GM23248 (cell line): ENCODE data around the gene C3orf85. TPM values are rescaled to one million over a fixed set of nuclear protein-coding genes. Genes with fewer than 3 reads are reported as not detected.

Experiments used
- DNase-seq: peaks from one replicate; pipeline ENCODE4 v3.0.0-alpha.2; 2015
- H2AFZ ChIP-seq: fragments of 200-600 bp; sonication (generic); 2 replicates; pipeline ENCODE4 v1.6.1; 2016; ENCODE audit warnings: antibody characterized with exemption
- H3F3A ChIP-seq: fragments of 200-600 bp; sonication (generic); 2 replicates; pipeline ENCODE4 v1.6.1; 2016; ENCODE audit warnings: mild to moderate bottlenecking, antibody characterized with exemption, mixed run types; ENCODE audit not compliant: insufficient read depth
- H3K27ac ChIP-seq: fragments of 200-600 bp; sonication (generic); 2 replicates; pipeline ENCODE4 v1.5.1; 2016; ENCODE audit warnings: mild to moderate bottlenecking
- H3K27me3 ChIP-seq: fragments of 200-600 bp; sonication (generic); replicated peaks from 2 replicates; pipeline ENCODE4 v1.6.1; 2016; ENCODE audit warnings: mild to moderate bottlenecking; ENCODE audit not compliant: insufficient read depth
- H3K36me3 ChIP-seq: fragments of 200-600 bp; sonication (generic); 2 replicates; pipeline ENCODE4 v1.6.1; 2016; ENCODE audit warnings: low read depth, mild to moderate bottlenecking
- H3K4me1 ChIP-seq: fragments of 200-600 bp; sonication (generic); 2 replicates; pipeline ENCODE4 v1.6.1; 2016; ENCODE audit warnings: mild to moderate bottlenecking; ENCODE audit not compliant: insufficient read depth
- H3K4me2 ChIP-seq: fragments of 200-600 bp; sonication (generic); one replicate; pipeline ENCODE4 v1.6.1; 2016; ENCODE audit warnings: mild to moderate bottlenecking; ENCODE audit not compliant: unreplicated experiment
- H3K4me3 ChIP-seq: fragments of 200-600 bp; sonication (generic); 2 replicates; pipeline ENCODE4 v1.5.1; 2016; ENCODE audit warnings: mild to moderate bottlenecking
- H3K79me2 ChIP-seq: fragments of 200-600 bp; sonication (generic); 2 replicates; pipeline ENCODE4 v1.6.1; 2016; ENCODE audit warnings: mild to moderate bottlenecking; ENCODE audit not compliant: insufficient read depth
- H3K9ac ChIP-seq: fragments of 200-600 bp; sonication (generic); 2 replicates; pipeline ENCODE4 v1.6.1; 2016; ENCODE audit warnings: mild to moderate bottlenecking
- H3K9me2 ChIP-seq: fragments of 200-600 bp; sonication (generic); 2 replicates; pipeline ENCODE4 v1.6.1; 2016; ENCODE audit warnings: mixed run types, mild to moderate bottlenecking, moderate library complexity; ENCODE audit not compliant: insufficient read depth
- H3K9me3 ChIP-seq: fragments of 200-600 bp; sonication (generic); one replicate; pipeline ENCODE4 v1.6.1; 2017; ENCODE audit warnings: low read depth
- H4K20me1 ChIP-seq: fragments of 200-600 bp; sonication (generic); 2 replicates; pipeline ENCODE4 v1.6.0; 2016; ENCODE audit not compliant: insufficient read depth
- EZH2 ChIP-seq: fragments of 200-600 bp; sonication (generic); IDR thresholded peaks from 2 replicates; pipeline ENCODE4 v1.6.1; 2018; ENCODE audit warnings: antibody characterized with exemption, mild to moderate bottlenecking; ENCODE audit not compliant: insufficient read depth, poor library complexity, severe bottlenecking
- EZH2phosphoT487 ChIP-seq: fragments of 200-600 bp; sonication (generic); IDR thresholded peaks from 2 replicates; pipeline ENCODE4 v1.6.1; 2018; ENCODE audit warnings: antibody characterized with exemption, moderate library complexity, mild to moderate bottlenecking, low read depth; ENCODE audit not compliant: insufficient read depth
- WGBS, 2 experiments: methylation state at CpG; one replicate each; pipeline ENCODE4 v1.1.6; 2015 to 2017; ENCODE audit warnings: low lambda C conversion rate in 2 of 2, low coverage in 1 of 2; ENCODE audit errors: missing lambda C conversion rate in 2 of 2; 5-methylcytosine and 5-hydroxymethylcytosine counted together
- in situ Hi-C: fragments of 300-500 bp; cut with MboI; formaldehyde crosslinking; loops from 2 replicates; pipeline ENCODE4 v1.15.0; 2020
- polyA plus RNA-seq: library from polyadenylated mRNA; unstranded; fragments of >200 nt; fragmentation: Nextera tagmentation; extraction: Ambion mirVana; gene quantifications from 2 replicates; pipeline ENCODE4 v1.2.1, GENCODE V29; 2016
- total RNA-seq: library from RNA; depleted of rRNA; stranded (reverse); fragments of >200 nt; shearing (Covaris generic); gene quantifications from 2 replicates; pipeline ENCODE4 v1.2.3, GENCODE V29; 2014

C3orf85 gene
- total and polyA plus RNA-seq, 2 experiments from 2014 or later, result not detected

- Histone ChIP-seq H3K79me2 (no peaks in the 10 kb centered on the region), H3K4me2 (no peak overlapping the region), H3K27ac (no peak overlapping the region), H3K36me3 (no peaks in the 10 kb centered on the region), H2AFZ (no peak overlapping the region), H3F3A (no peaks in the 10 kb centered on the region), H3K9ac (no peak overlapping the region), H3K4me1 (no peaks in the 10 kb centered on the region), H3K9me3 (no peaks in the 10 kb centered on the region), H4K20me1 (no peaks in the 10 kb centered on the region), H3K4me3 (no peak overlapping the region), H3K9me2 (no peaks in the 10 kb centered on the region), H3K27me3 (no peaks in the 10 kb centered on the region)
- 14 to 17% methylated on average over 5 of the region's 5 CpGs for WGBS, 2 experiments
- DNase-seq, result no peak
- TF ChIP-seq EZH2phosphoT487 (no peak), EZH2 (no peak)
- in situ Hi-C loops, result no loop called here
Measured at GRCh38 chr3:109098079-109098644, 38.4 kb upstream of the C3orf85 start.

DNA sequence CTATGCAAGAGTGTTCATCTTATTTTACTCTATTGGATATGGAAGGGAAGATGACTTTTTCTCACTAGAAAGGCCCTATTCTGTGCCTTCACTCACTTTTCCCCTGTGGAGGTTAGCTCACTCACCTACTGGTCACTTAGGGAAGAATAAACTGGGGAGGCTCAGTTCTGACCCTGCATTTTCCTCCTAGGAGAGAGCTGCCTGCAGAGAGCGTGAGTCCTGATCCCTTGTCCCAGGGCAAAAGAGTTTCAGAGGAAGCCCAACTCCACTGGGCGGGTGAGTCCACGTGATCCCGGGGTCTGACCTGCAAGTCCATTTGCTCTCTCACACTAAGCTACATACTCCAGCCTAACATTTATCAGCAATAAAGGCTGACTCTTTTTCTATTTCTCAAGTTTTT lies 26.9 kb upstream of the C3orf85 start:
- H2AFZ ChIP-seq, result no peak overlapping the region
- no peaks in the 10 kb centered on the region for H3K79me2 ChIP-seq
- H3K4me1 ChIP-seq, result no peaks in the 10 kb centered on the region
- H3K9me2 ChIP-seq, result no peaks in the 10 kb centered on the region
- H3K9me3 ChIP-seq, result no peaks in the 10 kb centered on the region
- no peak overlapping the region for H3K4me2 ChIP-seq
- H3F3A ChIP-seq, result no peaks in the 10 kb centered on the region
- no peak overlapping the region for H3K4me3 ChIP-seq
- no peak for DNase-seq
- H3K27me3 ChIP-seq, result no peaks in the 10 kb centered on the region
- no peaks in the 10 kb centered on the region for H4K20me1 ChIP-seq
- 44 to 52% methylated on average over 4 of the region's 4 CpGs for WGBS, 2 experiments
- H3K9ac ChIP-seq, result no peak overlapping the region
- H3K27ac ChIP-seq, result no peak overlapping the region
- in situ Hi-C loops, result no loop called here
- TF ChIP-seq EZH2, result no peak
- TF ChIP-seq EZH2phosphoT487, result no peak
- H3K36me3 ChIP-seq, result no peaks in the 10 kb centered on the region

GRCh38 chr3:109112946-109113760 lies 23.4 kb upstream of the C3orf85 start:
- Histone ChIP-seq H3K9me3 (no peaks in the 10 kb centered on the region), H3F3A (no peaks in the 10 kb centered on the region), H3K79me2 (no peaks in the 10 kb centered on the region), H3K27ac (no peak overlapping the region), H3K9ac (no peak overlapping the region), H3K4me2 (no peak overlapping the region), H3K4me1 (no peaks in the 10 kb centered on the region), H2AFZ (no peak overlapping the region), H3K27me3 (no peaks in the 10 kb centered on the region), H3K36me3 (no peaks in the 10 kb centered on the region), H3K4me3 (no peak overlapping the region), H4K20me1 (no peaks in the 10 kb centered on the region), H3K9me2 (no peaks in the 10 kb centered on the region)
- WGBS, 2 experiments, result 13% methylated on average over 4 of the region's 4 CpGs
- TF ChIP-seq EZH2phosphoT487 (no peak), EZH2 (no peak)
- DNase-seq, result no peak
- in situ Hi-C loops, result no loop called here

GRCh38 chr3:109114746-109115145 lies 21.8 kb upstream of the C3orf85 start:
- H2AFZ ChIP-seq, result no peak overlapping the region
- no peak overlapping the region for H3K9ac ChIP-seq
- no peaks in the 10 kb centered on the region for H3K27me3 ChIP-seq
- H3K79me2 ChIP-seq, result no peaks in the 10 kb centered on the region
- TF ChIP-seq EZH2phosphoT487, result no peak
- no peak for TF ChIP-seq EZH2
- H3K36me3 ChIP-seq, result no peaks in the 10 kb centered on the region
- no peaks in the 10 kb centered on the region for H4K20me1 ChIP-seq
- in situ Hi-C loops, result no loop called here
- H3F3A ChIP-seq, result no peaks in the 10 kb centered on the region
- DNase-seq, result no peak
- H3K4me1 ChIP-seq, result no peaks in the 10 kb centered on the region
- 20 to 22% methylated on average over 4 of the region's 4 CpGs for WGBS, 2 experiments
- no peaks in the 10 kb centered on the region for H3K9me2 ChIP-seq
- no peak overlapping the region for H3K4me3 ChIP-seq
- H3K4me2 ChIP-seq, result no peak overlapping the region
- H3K27ac ChIP-seq, result no peak overlapping the region
- H3K9me3 ChIP-seq, result no peaks in the 10 kb centered on the region
